ENCODE data around the gene DACH1. TPM values are rescaled to one million over a fixed set of nuclear protein-coding genes. Genes with fewer than 3 reads are reported as not detected.

DACH1 gene
- total and polyA plus RNA-seq, 2 of the 8 experiments (the other 6 are each of a cell fraction or from before 2014, with no cell fraction given), result 0.12 to 0.67 TPM

- no peak overlapping the region for H2BK15ac ChIP-seq (ENCODE audit: low read length)
- H3K23ac ChIP-seq (ENCODE audit: insufficient read length), result no peak overlapping the region
- H3K79me2 ChIP-seq (ENCODE audit: control insufficient read depth in 1 of 2, insufficient read depth in 2 of 2, low read length in 2 of 2), result no peaks in the 10 kb centered on the region
- no peaks in the 10 kb centered on the region for H3K9me3 ChIP-seq (ENCODE audit: insufficient read depth in 2 of 2, low read depth in 1 of 2, low read length in 1 of 2)
- H3K23me2 ChIP-seq (ENCODE audit: low read depth, low read length), result no peaks in the 10 kb centered on the region
- H3K27ac ChIP-seq (ENCODE audit: low read depth, low read length), result no peak overlapping the region
- POLR2A ChIA-PET (ENCODE audit: partially characterized antibody), result no interaction called here
- CTCF ChIA-PET (ENCODE audit: partially characterized antibody), result interaction anchor here (0.6 kb wide), 1 partner anchor 78 kb away, joined by 3 read pairs; no protein-coding TSS in a partner anchor
- H4K8ac ChIP-seq (ENCODE audit: extremely low read depth, insufficient read depth, low read length), result no peak overlapping the region
- no peak overlapping the region for H3K4me2 ChIP-seq (ENCODE audit: insufficient read depth in 1 of 2, low read depth in 2 of 2, low read length in 2 of 2)
- 100% methylated on average over 1 of the region's 1 CpG; no CpG with 5 or more reads in 1 of the 2 experiments for WGBS, 2 experiments (ENCODE audit: extremely low coverage in 1 of 2, insufficient coverage in 1 of 2, insufficient read length in 1 of 2, insufficient replicate concordance in 2 of 2, low coverage in 1 of 2, low lambda C conversion rate in 2 of 2, missing lambda C conversion rate in 1 of 2)
- H3K4ac ChIP-seq (replicated peaks; ENCODE audit: insufficient read length, low read depth, low read length), result no peak overlapping the region
- no peaks in the 10 kb centered on the region for H3K79me1 ChIP-seq (ENCODE audit: low read depth, low read length)
- no peaks in the 10 kb centered on the region for H3K27me3 ChIP-seq (replicated peaks in 1 of 4; ENCODE audit: control insufficient read depth in 3 of 4, extremely low read depth in 1 of 4, insufficient read depth in 3 of 4, low read length in 3 of 4)
- no peaks in the 10 kb centered on the region for H4K20me1 ChIP-seq (replicated peaks in 1 of 2; ENCODE audit: control insufficient read depth in 1 of 2, insufficient read depth in 2 of 2, low read length in 2 of 2)
- no peak overlapping the region for H3K18ac ChIP-seq (ENCODE audit: extremely low read depth, low read length)
- no peak overlapping the region for H3K14ac ChIP-seq (ENCODE audit: insufficient read length)
- FAIRE-seq (no peak), DNase-seq (ENCODE audit: low read depth in 1 of 2, low spot score in 2 of 2) (no peak)
- no peaks in the 10 kb centered on the region for H3K4me1 ChIP-seq (replicated peaks in 1 of 4; ENCODE audit: control insufficient read depth in 3 of 4, insufficient read depth in 4 of 4, low read length in 3 of 4)
- no peak overlapping the region for H2AFZ ChIP-seq (ENCODE audit: low read length)
- no peak overlapping the region for H3K4me3 ChIP-seq (ENCODE audit: extremely low read depth in 1 of 4, insufficient read depth in 2 of 4, low read depth in 3 of 4, low read length in 4 of 4)
- H3K36me3 ChIP-seq (ENCODE audit: control insufficient read depth in 2 of 4, insufficient read depth in 4 of 4, low read length in 3 of 4), result no peaks in the 10 kb centered on the region
- no peak overlapping the region for H4K5ac ChIP-seq (ENCODE audit: insufficient read length, low read depth, low read length)
- no peak overlapping the region for H3K56ac ChIP-seq (replicated peaks; ENCODE audit: insufficient read length, low read depth, low read length)
- H2BK120ac ChIP-seq (replicated peaks; ENCODE audit: low read depth, low read length), result no peak overlapping the region
- H2BK12ac ChIP-seq (ENCODE audit: low read depth, low read length), result no peak overlapping the region
- no peak overlapping the region for H2BK5ac ChIP-seq (ENCODE audit: low read depth, low read length)
- no peak overlapping the region for H4K91ac ChIP-seq (replicated peaks; ENCODE audit: insufficient read length, low read length)
- no peak overlapping the region for H3K9ac ChIP-seq (replicated peaks in 1 of 4; ENCODE audit: extremely low read depth in 1 of 4, low read depth in 3 of 4, low read length in 3 of 4)
- H2AK5ac ChIP-seq (ENCODE audit: low read depth, low read length), result no peak overlapping the region
- no peak overlapping the region for H2BK20ac ChIP-seq (ENCODE audit: low read length)
- TF ChIP-seq SUZ12 (IDR thresholded peaks at IDR 0.05; ENCODE audit: low read length) (no peak), ATF2 (IDR thresholded peaks at IDR 0.05; ENCODE audit: low read length) (no peak), BCL11A (IDR thresholded peaks at IDR 0.05; ENCODE audit: low read depth in 2 of 2, low read length in 2 of 2) (no peak), JUND (IDR thresholded peaks at IDR 0.05; ENCODE audit: low read length) (no peak), SIN3A (conservative IDR thresholded peaks at IDR 0.05 in 1 of 2, IDR thresholded peaks at IDR 0.05 in 1 of 2; ENCODE audit: low read depth in 1 of 2, low read length in 2 of 2) (no peak), SP2 (IDR thresholded peaks at IDR 0.05; ENCODE audit: low read length) (no peak), RXRA (IDR thresholded peaks at IDR 0.05; ENCODE audit: insufficient read depth, low read depth, low read length) (no peak), SAP30 (IDR thresholded peaks at IDR 0.05; ENCODE audit: insufficient read depth, insufficient replicate concordance, low read length) (no peak), EGR1 (IDR thresholded peaks at IDR 0.05; ENCODE audit: borderline replicate concordance, low read depth, low read length) (no peak), ATF3 (IDR thresholded peaks at IDR 0.05; ENCODE audit: insufficient read depth, low read depth, low read length) (no peak), RAD21 (IDR thresholded peaks at IDR 0.05 in 1 of 2, conservative IDR thresholded peaks at IDR 0.05 in 1 of 2; ENCODE audit: low read depth in 2 of 2, low read length in 2 of 2) (no peak), CEBPB (IDR thresholded peaks at IDR 0.05; ENCODE audit: low read depth, low read length) (no peak)
Measured at GRCh38 chr13:71576571-71576970, 290.4 kb downstream of the DACH1 start.

Measured in H1 (cell line).